ENCODE results near the gene BCAS4. TPM values are rescaled to one million over a fixed set of nuclear protein-coding genes. Genes with fewer than 3 reads are reported as not detected.

The BCAS4 gene
- total RNA-seq, 3 donors from 2014 or later (not counting 1 experiment from before 2014, with no cell fraction given) = 7.7 to 13.5 (median 10.5) TPM

DNA sequence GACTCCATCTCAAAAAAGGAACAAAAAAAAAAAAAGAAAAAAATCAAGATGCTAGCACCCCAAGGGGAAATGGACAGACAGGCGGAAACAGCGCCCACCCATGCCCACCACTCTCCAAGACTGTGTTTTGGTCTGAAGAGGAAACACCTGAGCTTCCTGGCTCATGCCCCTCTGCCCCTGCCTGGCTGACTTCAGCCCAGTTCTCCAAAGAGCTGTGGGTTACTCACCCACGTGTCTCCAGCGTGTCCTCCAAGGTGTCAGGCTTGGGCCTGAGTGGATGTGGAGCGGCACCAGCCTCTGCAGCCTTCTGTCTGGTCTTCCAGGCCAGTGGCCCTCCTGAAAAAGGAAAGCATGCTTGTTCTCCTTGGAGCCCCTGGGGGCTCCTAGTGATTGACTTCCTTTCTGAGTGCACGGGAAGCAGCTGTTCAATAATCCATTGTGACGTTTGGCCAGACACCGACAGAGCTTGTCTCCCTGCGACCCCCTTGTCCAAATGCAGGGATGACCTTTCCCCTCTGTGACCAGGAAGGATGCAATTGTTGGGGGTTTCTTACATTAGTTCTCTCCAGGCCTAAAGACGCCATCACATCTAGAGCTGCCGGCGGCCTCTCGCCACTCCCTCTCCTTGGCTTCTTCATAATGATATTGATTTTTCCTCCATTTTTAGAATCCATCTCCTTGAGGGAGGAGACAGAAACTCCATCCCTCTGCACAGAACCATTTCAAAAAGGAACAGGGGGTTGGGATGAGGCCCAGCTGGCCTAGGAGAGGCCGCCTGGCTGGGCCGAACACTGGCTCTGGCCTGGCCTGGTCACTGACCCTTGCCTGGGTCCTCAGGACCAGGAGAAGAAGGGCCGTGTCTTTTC is 77.9 kb downstream of the BCAS4 start:
- Histone ChIP-seq H3K27me3 (ENCODE audit: control insufficient read depth, insufficient read depth, low read length) (no peaks in the 10 kb centered on the region), H3K4me1 (ENCODE audit: control insufficient read depth, insufficient read depth, low read length) (no peaks in the 10 kb centered on the region), H3K27ac (ENCODE audit: low read length) (no peak overlapping the region), H3K4me3 (ENCODE audit: low read length) (no peak overlapping the region), H3K36me3 (ENCODE audit: control insufficient read depth, insufficient read depth, low read length) (peaks cover 4% of the 10 kb centered on the region), H3K9me3 (ENCODE audit: control insufficient read depth, insufficient read depth, low read length) (no peaks in the 10 kb centered on the region)
- intact Hi-C loops (cut with micrococcal nuclease) = no loop called here
- Mint-ChIP-seq H3K4me1 (peaks cover 0 to 5% of the 10 kb centered on the region in 2 donors), H3K4me3 (no peak overlapping the region), H3K27me3 (ENCODE audit: low read depth in 2 of 2) (no peaks in the 10 kb centered on the region), H3K27ac (no peak overlapping the region), H3K36me3 (no peaks in the 10 kb centered on the region), H3K9me3 (no peaks in the 10 kb centered on the region)
- DNase-seq = no peak
- 69% methylated on average over 15 of the region's 16 CpGs for WGBS (ENCODE audit: insufficient coverage)
- ATAC-seq = no peak
- TF ChIP-seq CTCF (IDR thresholded peaks at IDR 0.05) = no peak

- H3K27ac ChIP-seq (ENCODE audit: low read length) = no peak overlapping the region
- H3K4me1 ChIP-seq (ENCODE audit: control insufficient read depth, insufficient read depth, low read length) = no peaks in the 10 kb centered on the region
- no peak overlapping the region for H3K4me3 Mint-ChIP-seq
- H3K9me3 ChIP-seq (ENCODE audit: control insufficient read depth, insufficient read depth, low read length) = no peaks in the 10 kb centered on the region
- no peak overlapping the region for H3K27ac Mint-ChIP-seq
- TF ChIP-seq CTCF (IDR thresholded peaks at IDR 0.05) = no peak
- H3K27me3 ChIP-seq (ENCODE audit: control insufficient read depth, insufficient read depth, low read length) = no peaks in the 10 kb centered on the region
- H3K36me3 ChIP-seq (ENCODE audit: control insufficient read depth, insufficient read depth, low read length) = peaks cover 4% of the 10 kb centered on the region
- intact Hi-C loops (cut with micrococcal nuclease) = no loop called here
- WGBS (ENCODE audit: insufficient coverage) = 94% methylated on average over 10 of the region's 10 CpGs
- ATAC-seq (no peak), DNase-seq (no peak)
- peaks cover 0 to 5% of the 10 kb centered on the region in 2 donors for H3K4me1 Mint-ChIP-seq
- no peaks in the 10 kb centered on the region for H3K36me3 Mint-ChIP-seq
- H3K4me3 ChIP-seq (ENCODE audit: low read length) = no peak overlapping the region
- no peaks in the 10 kb centered on the region for H3K9me3 Mint-ChIP-seq
- H3K27me3 Mint-ChIP-seq (ENCODE audit: low read depth in 2 of 2) = no peaks in the 10 kb centered on the region
These were observed 78.7 kb downstream of the BCAS4 start for GRCh38 chr20:50873585-50873984.

DNA sequence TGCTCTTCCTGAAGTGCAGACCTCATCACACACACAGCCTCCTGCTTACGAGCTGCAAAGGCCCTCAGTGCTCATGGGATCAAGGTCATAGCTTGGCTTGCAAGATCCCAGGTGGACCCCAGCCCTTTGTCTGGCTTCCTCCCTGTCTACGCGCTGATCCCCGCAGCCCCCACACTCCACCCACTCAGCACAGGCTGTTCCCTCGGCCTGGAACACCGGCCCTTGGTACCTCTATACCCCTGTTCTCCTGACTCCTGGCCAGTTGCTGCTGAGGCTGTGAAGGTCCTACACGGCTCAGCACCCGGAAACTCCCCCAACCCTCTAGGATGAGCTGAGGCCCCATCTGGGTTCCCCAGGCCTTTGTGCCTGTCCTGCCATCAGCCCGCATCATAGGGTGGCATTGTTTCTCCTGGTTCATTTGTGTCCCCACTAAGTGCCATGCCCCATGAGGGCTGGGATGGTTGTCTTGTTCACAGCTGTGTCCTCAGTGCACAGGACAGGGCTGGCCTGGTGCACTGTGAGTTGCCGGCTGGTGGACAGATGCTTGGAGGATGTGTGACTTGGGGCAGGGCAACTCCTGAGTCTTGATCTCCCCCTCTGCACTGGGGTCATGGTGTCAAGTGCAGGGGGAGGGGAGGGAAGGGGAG is 79.4 kb downstream of the BCAS4 start:
- Mint-ChIP-seq H3K27me3 (ENCODE audit: low read depth in 2 of 2) (no peaks in the 10 kb centered on the region), H3K4me3 (no peak overlapping the region), H3K9me3 (no peaks in the 10 kb centered on the region), H3K27ac (no peak overlapping the region), H3K36me3 (no peaks in the 10 kb centered on the region), H3K4me1 (peaks cover 0 to 5% of the 10 kb centered on the region in 2 donors)
- Histone ChIP-seq H3K4me3 (ENCODE audit: low read length) (no peak overlapping the region), H3K27me3 (ENCODE audit: control insufficient read depth, insufficient read depth, low read length) (no peaks in the 10 kb centered on the region), H3K27ac (ENCODE audit: low read length) (no peak overlapping the region), H3K36me3 (ENCODE audit: control insufficient read depth, insufficient read depth, low read length) (peaks cover 4% of the 10 kb centered on the region), H3K4me1 (ENCODE audit: control insufficient read depth, insufficient read depth, low read length) (no peaks in the 10 kb centered on the region), H3K9me3 (ENCODE audit: control insufficient read depth, insufficient read depth, low read length) (no peaks in the 10 kb centered on the region)
- ATAC-seq = no peak
- intact Hi-C loops (cut with micrococcal nuclease) = no loop called here
- DNase-seq = no peak
- WGBS (ENCODE audit: insufficient coverage) = 93% methylated on average over 10 of the region's 10 CpGs
- no peak for TF ChIP-seq CTCF (IDR thresholded peaks at IDR 0.05)

Measured in natural killer cell (primary cell).